DMS53 treated with DMSO at 0.1 percent for 48 hours (cell line): Measurements from ENCODE around the gene BMPR1A.
"Not testable (repeated sequence)": the region's sequence is repeated elsewhere in the genome, so short reads cannot be mapped to it uniquely, and the experiment has no call there.

Source experiments
- DNase-seq: peaks from one replicate; lab custom pipeline; 2025; ENCODE audit not compliant: unreplicated experiment; lab: John Stamatoyannopoulos, UW

The BMPR1A gene

DNA sequence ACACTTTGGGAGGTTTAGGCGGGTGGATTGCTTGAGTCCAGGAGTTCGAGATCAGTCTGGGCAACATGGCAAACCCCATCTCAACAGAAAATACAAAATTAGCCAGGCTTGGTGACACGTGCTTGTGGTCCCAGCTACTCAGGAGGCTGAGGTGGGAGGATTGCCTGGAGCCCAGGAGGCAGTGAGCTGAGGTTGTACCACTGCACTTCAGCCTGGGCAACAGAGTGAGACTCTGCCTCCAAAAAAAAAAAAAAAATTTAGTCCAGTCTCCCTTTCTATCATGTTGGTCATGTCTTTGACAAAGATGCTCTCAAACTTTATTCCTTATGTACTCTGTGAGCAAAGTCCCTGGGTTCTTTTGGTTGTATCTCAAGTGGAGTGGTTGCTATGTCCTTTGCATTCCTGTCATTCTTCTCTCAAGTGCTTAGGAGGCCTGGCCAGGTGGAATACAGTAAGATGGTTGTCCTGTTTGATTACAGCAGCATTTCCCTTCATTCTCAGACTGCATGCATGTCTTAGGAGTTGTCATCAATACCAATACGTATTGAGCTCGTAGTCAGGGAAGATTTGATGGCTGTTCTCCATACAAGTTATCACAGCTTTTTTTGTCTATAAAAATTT is 115.3 kb downstream of the BMPR1A start:
- DNase-seq: no peak

DNA sequence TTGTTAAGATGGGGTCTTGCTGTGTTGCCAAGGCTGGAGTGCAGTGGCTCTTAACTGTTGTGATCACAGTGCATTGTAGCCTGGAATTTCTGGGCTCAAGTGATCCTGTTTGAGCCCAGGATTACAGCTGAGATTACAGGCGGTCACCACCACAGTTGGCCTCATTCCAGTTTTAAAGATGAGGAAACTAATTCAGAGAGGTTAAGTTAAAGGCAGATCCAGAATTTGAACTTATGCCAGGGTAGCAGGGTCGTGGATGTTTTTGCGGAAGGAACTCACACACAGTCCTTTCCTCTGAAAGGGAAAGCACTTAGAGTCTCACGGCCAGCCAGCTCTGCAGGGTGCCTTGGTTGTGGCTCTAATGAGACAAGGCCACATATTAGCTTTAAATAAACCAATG is 116.3 kb downstream of the BMPR1A start:
- no peak for DNase-seq

DNA sequence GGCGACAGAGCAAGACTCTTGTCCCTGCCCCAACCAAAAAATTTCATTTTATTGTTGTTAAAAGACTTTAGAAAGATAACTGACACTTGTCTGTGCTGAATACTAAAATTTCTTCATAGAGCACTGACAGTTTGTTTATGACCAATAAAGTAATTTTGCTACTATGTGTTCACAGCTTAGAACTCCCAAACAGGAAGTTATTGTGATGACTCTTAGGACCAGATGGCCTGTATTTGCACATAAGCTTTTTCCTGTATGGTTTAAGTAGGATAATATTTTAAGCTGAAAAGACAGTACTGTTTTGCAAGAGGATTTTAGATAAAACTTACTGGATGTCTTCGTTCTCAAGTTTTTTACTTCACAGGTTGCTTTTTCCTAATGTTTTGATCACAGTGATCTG is 120.3 kb downstream of the BMPR1A start:
- DNase-seq: no peak

DNA sequence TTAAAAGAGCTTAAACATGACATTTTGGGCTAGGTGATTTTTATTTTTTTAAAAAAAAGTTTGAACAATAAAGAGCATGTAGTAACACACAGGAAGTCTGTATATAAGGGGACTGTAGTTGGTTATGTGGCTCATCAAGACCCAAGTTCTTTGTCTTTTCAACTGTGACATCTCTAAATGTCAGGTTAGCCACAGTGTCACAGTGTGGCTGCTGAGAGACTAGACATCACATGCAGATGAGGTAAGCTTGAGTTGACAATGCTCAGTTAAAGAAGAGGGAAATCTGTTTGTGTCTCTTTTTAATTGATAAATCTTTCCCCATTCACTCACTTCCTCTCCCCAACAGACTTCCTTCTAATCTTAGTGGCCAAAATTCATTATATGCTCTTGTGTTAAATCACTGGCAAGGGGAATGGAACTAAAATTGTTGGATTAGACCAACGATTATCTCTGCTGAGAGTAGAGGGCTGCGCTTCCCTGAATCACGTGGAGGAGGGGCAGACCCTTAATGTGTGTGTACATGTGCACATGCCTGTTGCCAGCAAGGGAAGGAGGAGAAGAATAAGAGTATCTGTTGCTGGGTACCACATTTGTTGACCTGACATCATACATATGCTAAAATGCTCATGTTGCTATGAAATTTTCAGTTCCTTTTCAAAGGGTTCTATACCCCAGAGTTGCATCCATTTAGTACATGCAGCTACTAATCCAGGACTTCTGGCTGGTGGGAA is 122.7 kb downstream of the BMPR1A start:
- DNase-seq: no peak

DNA sequence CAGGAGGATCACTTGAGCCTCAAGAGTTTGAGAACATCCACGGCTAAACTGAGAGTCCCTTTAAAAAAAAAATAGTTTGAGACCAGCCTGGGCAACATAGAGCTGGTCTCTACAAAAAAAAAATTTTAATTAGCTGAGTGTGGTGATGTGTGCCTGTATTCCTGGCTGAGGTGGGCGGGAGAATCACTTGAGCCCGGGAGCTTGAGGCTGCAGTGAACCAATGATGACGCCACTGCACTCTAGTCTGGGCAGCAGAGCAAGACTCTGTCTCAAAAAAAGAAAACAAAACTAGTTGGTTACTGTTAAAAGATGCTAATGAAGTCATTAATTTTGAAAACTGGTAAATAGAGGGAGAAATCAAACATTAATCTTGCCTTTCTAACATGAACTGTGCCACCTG is 124.6 kb downstream of the BMPR1A start:
- no peak for DNase-seq

DNA sequence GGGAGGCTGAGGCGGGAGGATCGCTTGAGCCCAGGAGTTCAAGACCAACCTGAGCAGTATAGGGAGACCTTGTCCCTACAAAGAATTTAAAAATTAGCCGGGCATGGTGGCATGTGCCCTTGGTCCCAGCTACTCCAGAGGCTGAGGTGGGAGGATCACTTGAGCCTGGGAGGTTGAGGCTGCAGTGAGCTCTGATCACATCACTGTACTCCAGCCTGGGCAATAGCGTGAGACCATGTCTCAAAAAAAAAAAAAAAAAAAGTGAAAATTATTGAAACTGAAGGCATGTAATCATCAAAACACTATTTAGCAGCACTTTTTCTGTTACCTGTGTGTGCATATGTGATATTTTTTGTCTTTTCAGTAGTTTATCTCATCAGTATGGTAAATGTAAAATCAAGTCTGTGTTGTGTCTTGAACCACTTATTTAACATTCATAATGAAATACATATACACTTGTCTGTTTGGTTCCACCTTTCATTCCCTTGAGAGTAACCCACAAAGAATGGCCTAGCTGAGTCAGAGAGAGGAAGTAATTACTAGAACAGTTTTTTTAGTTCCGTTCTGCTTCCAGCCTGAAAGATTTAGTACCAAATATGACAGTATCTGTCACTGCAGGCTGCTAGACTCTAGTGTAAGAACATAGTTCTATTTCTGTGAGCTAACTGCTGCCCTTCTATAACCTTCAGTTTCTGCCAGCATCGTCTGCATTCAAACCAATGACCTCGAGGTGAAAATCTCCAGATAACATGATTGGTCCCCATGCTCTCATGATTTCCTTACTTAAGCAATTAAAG is 132.4 kb downstream of the BMPR1A start:
- DNase-seq: no peak

DNA sequence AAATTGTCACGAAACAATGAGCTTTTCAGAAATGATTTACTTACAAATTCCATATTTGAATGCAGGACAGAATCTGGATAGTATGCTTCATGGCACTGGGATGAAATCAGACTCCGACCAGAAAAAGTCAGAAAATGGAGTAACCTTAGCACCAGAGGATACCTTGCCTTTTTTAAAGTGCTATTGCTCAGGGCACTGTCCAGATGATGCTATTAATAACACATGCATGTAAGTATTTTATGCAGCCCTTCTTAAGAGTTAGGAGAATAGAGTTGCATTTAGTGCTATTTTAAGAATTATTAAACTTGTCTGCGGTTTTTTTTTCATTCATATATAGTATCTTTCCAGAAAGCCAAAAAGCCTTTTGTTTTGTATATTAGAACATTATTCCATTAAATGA is 133.6 kb downstream of the BMPR1A start:
- no peak for DNase-seq

DNA sequence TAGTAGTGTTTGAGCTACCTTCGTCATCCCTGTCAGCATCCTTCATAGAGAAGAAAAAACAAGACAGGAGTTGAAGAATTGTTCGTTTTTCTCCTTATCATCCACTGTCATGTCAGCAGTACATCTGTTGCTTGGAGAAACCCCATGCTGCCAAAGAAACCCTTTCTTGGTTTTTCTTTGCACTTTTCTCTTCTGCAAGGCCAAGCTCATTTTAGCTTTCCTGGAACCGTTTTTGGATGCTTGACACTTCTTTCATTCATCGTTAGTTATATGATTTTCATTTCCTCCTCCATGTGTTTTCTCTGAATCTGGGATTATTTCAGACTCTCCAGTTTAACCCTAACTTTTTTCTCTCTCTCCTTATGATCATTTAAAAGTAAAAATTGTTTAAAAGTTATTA is 142.1 kb downstream of the BMPR1A start:
- no peak for DNase-seq

DNA sequence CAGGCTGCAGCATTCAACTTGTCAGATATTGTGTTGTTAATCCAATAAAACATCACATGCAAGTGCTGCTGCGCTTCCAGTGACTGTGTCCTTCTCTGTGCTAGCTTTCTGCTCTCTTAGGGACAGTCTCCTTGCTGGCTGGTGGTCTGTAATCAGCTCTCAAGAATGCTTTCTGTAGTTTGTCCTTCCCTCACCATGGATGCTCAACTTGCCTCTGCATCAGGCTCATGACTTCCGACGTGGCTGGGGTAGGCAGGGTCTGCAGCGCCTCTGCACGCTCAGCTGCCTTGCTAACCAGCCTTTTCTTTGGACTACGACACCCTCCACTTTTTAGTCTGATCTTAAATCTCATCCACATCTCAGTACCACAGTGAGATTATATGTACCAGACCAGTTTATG is 142.7 kb downstream of the BMPR1A start:
- no peak for DNase-seq

DNA sequence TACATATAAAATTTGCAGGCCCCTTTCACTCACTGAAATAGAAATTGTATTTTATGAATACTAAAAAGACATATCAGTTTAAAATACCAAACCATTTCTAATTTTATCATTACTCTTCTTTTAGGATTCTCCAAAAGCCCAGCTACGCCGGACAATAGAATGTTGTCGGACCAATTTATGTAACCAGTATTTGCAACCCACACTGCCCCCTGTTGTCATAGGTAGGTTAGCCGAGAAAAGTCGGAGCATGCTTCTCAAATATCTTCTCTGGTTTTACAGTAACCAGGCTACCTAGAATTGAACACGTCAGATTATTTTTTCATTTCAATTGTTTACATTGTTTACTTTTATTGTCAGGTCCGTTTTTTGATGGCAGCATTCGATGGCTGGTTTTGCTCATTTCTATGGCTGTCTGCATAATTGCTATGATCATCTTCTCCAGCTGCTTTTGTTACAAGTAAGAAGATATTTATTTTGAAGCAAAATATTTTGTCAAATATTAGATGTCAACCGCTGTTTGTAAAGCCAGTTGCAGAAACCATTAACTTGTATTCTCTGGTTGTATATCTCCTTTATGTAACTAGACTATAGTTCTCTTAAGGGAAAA is 143.4 kb downstream of the BMPR1A start:
- peak; percentile 42 for DNase-seq

DNA sequence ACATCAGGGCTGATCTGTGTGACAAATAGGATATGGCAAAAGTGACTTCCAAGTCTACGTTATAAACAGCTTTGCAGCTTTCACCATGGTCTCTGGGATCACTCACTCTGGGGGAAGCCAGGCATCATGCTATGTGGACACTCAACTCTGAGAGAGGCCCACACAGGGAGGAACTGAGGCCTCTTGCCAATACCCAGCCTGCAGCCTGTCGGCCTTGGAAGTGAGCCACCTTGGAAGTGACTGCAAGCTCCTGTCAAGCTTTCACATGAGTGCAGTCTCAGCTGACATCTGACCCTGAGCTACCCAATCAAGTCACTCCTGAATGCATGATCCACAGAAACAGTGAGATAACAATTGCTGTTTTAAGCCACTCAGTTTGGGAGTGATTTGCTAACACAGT is 144.5 kb downstream of the BMPR1A start:
- DNase-seq: no peak

DNA sequence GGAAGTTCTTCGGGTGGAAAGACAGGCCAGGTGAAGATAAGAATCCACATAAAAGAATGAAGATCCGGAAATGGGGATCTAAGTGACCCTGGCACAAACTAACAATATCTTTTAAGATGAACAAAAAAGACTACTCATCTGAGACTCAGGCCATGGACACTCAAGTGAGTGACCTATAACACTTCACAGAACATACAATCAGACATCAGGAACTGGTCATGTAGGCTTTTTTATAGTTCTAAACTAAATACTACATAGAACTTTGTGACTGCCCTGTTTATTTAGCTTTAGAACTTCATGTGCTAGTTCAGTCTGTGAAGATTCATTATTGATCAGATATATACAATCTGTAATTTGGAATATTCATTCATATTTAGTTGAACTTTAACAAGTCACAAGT is 148.2 kb downstream of the BMPR1A start:
- no peak for DNase-seq

DNA sequence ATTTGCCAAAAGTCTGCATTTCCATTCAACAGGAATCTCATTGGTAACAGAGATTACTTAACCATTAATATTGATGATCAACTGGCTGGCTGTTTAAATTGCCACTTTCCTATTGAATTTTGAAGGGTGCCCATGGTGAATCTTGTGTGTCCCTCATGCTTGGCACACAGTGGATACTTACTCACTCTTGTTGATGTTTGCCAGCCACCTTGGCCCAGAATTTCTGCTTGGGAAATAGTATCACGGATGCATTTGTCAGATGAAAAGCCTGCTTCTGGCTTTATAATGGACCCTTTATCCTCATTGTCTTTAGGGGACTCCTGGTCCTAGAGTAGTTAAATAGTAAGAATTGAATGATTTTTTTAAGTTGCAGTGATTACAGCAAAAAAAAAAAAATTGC is 149.0 kb downstream of the BMPR1A start:
- no peak for DNase-seq

DNA sequence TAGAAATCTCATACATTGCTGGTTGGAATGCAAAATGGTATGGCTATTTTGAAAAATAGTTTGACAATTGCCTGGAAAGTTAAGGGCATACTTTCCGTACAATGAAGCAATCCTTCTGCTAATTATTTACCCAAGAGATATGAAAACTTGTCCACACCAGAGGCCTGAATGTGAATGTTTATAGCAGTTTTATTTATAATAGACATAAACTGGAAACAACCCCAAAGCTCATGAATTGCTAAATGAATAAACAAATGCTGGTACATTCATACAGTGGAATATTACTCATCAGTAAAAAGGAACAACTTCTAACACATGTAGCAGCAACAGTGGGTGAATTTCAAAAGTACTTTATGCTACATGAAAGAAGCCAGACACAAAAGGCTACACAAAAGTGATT is 158.3 kb downstream of the BMPR1A start:
- no peak for DNase-seq

DNA sequence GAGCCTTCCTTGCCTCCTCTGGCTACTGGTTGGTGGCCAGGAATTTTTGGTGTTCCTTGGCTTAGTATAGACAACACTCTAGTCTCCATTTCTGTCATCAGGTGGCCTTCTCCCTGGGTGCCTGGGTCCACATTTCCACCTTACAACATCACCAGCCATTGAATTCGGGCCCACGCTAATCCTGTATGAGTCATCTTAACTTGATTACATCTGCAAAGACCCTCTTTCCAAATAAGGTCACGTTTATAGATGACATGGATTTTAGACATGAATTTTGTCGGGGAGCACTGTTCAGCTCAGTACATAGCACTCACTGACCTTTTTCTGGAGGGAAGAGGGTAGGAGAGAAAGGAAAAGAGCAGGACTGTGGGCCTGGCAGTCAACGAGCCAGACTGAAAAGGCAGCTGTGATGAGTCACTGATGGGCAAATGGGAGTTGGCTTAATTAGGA is 161.6 kb downstream of the BMPR1A start:
- DNase-seq: no peak

DNA sequence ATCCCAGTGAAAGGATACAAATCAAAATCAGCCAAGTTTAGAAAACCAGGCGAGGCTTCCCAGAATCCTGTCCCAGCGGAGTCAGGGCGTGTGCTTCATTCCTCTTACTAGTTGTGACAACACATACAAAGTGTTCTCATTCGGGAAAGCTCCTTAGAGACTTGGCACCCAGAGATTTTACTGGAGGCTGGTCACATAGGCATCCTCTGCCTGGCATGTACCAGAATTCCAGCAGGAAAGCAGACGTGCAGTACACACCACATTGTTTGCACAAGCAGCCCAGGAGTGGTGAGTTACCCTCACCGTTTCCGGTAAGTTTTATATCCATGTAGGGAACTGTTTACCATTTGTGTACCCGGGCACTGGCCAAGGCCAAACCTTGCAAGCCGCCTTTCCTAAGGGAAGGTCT is 166.1 kb downstream of the BMPR1A start:
- no peak for DNase-seq

DNA sequence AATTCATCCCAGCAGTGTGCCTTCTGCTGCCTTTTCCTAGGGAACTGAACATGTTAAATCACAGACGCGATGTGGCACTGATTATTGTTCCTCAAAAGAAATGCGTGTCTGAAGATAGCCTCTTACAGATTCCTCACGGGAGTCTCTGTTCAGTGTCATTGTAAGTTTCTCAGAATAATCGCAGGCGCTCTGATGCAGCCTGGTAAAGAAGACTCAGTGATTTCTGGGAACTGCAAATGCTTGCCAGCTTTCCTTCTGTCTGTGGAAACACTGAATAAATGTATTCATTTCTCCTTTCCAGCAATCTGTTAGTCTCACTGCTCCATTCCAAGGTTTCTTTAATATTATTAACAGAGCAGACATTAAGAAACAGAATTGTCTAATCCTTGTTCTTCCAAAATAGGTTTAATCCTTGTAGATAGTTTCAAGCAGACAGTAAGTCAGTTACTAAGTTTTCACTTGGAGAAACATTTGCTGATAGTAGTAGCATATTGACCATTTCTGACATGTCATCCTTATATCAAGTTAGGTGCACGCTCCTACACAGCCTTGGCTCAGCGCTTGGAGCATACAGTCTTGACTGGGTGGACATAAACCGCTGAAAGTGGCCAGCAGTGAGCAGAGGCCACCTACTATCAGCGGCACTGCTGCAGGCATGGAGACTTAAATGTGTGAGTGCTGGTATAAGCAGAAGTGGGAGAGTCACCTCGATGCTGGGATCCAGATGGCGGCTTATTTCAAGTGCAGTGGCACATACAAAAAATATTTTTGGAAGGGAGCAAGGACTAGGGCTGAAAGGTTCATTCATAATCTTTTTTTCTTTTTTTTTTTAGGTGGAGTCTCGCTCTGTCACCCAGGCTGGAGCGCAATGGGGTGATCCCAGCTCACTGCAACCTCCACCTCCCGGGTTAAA is 173.3 kb downstream of the BMPR1A start:
- no peak for DNase-seq

DNA sequence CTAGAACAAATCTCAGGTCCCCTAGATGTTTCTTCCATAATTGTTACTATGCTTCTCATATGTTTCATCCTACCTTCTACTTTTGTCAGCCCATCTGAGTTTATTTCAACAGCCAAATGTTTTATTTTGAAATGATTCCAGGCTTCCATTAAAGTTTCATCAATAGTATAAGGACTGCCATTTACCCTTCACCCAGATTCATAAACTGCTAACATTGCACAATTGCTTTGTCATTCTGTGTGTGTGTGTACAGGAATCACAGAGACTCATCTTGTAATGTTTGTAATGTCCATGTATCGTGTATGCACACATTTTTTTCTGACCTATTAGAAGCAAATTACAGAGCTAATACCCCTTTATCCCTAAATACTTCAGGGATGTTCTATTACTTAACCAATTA is 175.5 kb downstream of the BMPR1A start:
- no peak for DNase-seq

DNA sequence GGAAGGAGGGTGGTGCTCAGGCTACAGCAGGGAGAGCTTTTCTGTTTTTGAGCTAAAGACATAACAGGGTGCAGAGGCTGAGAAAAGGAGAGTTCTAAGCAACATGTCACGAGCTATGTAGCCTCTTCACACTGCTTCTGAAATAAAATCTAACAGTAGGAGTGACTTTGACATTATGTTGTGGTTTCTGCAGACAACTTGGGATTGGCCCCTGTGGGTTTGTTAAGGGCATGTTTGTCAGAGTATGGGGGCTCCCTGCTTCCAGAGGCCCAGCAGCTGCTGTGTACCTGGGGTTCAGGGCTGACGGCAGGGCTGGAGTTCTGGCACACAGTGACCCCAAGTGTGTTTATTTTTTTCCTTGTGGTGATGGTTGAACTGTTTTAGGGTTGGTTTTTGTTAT is 176.3 kb downstream of the BMPR1A start:
- no peak for DNase-seq

DNA sequence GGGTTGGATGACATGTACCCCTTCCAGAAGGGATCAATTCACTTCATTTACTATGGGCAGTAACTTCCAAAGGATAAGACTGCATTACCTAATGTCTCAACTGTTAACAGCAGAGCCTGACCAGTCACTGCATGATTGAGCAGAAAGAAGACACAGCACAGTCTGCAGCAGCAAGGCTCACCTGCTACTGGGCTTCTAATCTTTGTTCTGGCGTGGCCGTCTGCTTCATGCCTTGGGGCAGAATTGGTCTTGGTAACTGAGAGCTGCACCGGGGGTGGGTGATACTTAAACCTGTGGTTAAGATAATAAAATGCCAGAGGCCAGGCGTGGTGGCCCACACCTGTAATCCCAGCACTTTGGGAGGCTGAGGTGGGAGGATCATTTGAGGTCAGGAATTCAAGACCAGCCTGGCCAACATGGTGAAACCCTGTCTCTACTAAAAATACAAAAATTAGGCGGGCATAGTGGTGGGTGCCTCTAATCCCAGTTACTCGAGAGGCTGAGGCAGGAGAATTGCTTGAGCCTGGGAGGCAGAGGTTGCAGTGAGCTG is 177.8 kb downstream of the BMPR1A start:
- DNase-seq: not testable (repeated sequence)
